H9 (cell line): ENCODE measurements around the gene KRT25. TPM values are rescaled to one million over a fixed set of nuclear protein-coding genes. Genes with fewer than 3 reads are reported as not detected.

ENCODE experiments used
- DNase-seq: peaks from one replicate; pipeline ENCODE4 v3.0.0-alpha.2; 2017
- H2AFZ ChIP-seq: one replicate; pipeline ENCODE4 v1.6.1; 2013; ENCODE audit warnings: mild to moderate bottlenecking, low read length, control low read depth, moderate library complexity
- H2AK5ac ChIP-seq: 2 replicates; pipeline ENCODE4 v1.6.1; 2013; ENCODE audit warnings: low read length, control low read depth, mixed read lengths; ENCODE audit not compliant: insufficient read length
- H2BK120ac ChIP-seq: one replicate; pipeline ENCODE4 v1.6.1; 2013; ENCODE audit warnings: low read depth, mild to moderate bottlenecking, low read length, control low read depth, inconsistent platforms; ENCODE audit not compliant: poor library complexity, severe bottlenecking
- H2BK12ac ChIP-seq: 2 replicates; pipeline ENCODE4 v1.6.1; 2013; ENCODE audit warnings: low read length, control low read depth, mixed read lengths, low read depth; ENCODE audit not compliant: insufficient read length
- H2BK15ac ChIP-seq: 2 replicates; pipeline ENCODE4 v1.6.1; 2013; ENCODE audit warnings: low read depth, low read length, control low read depth
- H2BK20ac ChIP-seq: one replicate; pipeline ENCODE4 v1.6.1; 2013; ENCODE audit warnings: low read depth, mild to moderate bottlenecking, low read length, control low read depth, inconsistent platforms; ENCODE audit not compliant: poor library complexity, severe bottlenecking
- H2BK5ac ChIP-seq: 2 replicates; pipeline ENCODE4 v1.6.1; 2013; ENCODE audit warnings: low read length, control low read depth, mixed read lengths; ENCODE audit not compliant: insufficient read length
- H3K14ac ChIP-seq: 2 replicates; pipeline ENCODE4 v1.6.1; 2013; ENCODE audit warnings: low read length, control low read depth; ENCODE audit not compliant: insufficient read depth
- H3K18ac ChIP-seq: 2 replicates; pipeline ENCODE4 v1.6.1; 2013; ENCODE audit warnings: low read depth, mild to moderate bottlenecking, mixed read lengths, low read length, control low read depth; ENCODE audit not compliant: insufficient read length
- H3K23ac ChIP-seq: 2 replicates; pipeline ENCODE4 v1.6.1; 2013; ENCODE audit warnings: low read length, control low read depth, mixed read lengths, low read depth; ENCODE audit not compliant: insufficient read length
- H3K23me2 ChIP-seq: 2 replicates; pipeline ENCODE4 v1.6.1; 2013; ENCODE audit warnings: low read depth, mild to moderate bottlenecking, mixed read lengths, low read length, control low read depth; ENCODE audit not compliant: insufficient read length, poor library complexity, severe bottlenecking
- H3K27ac ChIP-seq: 2 replicates; pipeline ENCODE4 v1.5.1; 2013; ENCODE audit warnings: low read length, control low read depth, mixed read lengths, low read depth; ENCODE audit not compliant: insufficient read length
- H3K27me3 ChIP-seq: 2 replicates; pipeline ENCODE4 v1.6.1; 2013; ENCODE audit warnings: low read length, control low read depth, inconsistent platforms; ENCODE audit not compliant: insufficient read depth
- H3K4ac ChIP-seq: 2 replicates; pipeline ENCODE4 v1.6.1; 2013; ENCODE audit warnings: low read depth, mild to moderate bottlenecking, control low read depth, inconsistent platforms, low read length, moderate library complexity
- H3K4me1 ChIP-seq: 2 replicates; pipeline ENCODE4 v1.6.1; 2013; ENCODE audit warnings: low read length, control low read depth, inconsistent platforms; ENCODE audit not compliant: insufficient read depth
- H3K4me2 ChIP-seq: 2 replicates; pipeline ENCODE4 v1.6.1; 2013; ENCODE audit warnings: low read length, control low read depth, mixed read lengths; ENCODE audit not compliant: insufficient read length, insufficient read depth
- H3K56ac ChIP-seq: 2 replicates; pipeline ENCODE4 v1.6.1; 2013; ENCODE audit warnings: low read depth, mild to moderate bottlenecking, mixed read lengths, low read length, control low read depth; ENCODE audit not compliant: insufficient read length
- H3K79me1 ChIP-seq: 2 replicates; pipeline ENCODE4 v1.6.1; 2013; ENCODE audit warnings: low read depth, mild to moderate bottlenecking, moderate library complexity, low read length, control low read depth, inconsistent platforms; ENCODE audit not compliant: insufficient read depth, poor library complexity, severe bottlenecking
- H3K79me2 ChIP-seq: 2 replicates; pipeline ENCODE4 v1.6.1; 2013; ENCODE audit warnings: low read length, control low read depth, inconsistent platforms; ENCODE audit not compliant: insufficient read depth
- H3K9ac ChIP-seq: 2 replicates; pipeline ENCODE4 v1.6.1; 2013; ENCODE audit warnings: low read length, control low read depth, mixed read lengths; ENCODE audit not compliant: insufficient read length; ENCODE audit errors: extremely low read depth
- H3K9me3 ChIP-seq: one replicate; pipeline ENCODE4 v1.6.1; 2013; ENCODE audit warnings: low read depth, low read length, inconsistent platforms; ENCODE audit not compliant: control insufficient read depth
- H3T11ph ChIP-seq: one replicate; pipeline ENCODE4 v1.6.1; 2013; ENCODE audit warnings: mild to moderate bottlenecking, low read length, control low read depth, inconsistent platforms
- H4K20me1 ChIP-seq: one replicate; pipeline ENCODE4 v1.6.1; 2013; ENCODE audit not compliant: control insufficient read depth, insufficient read length, insufficient read depth
- H4K5ac ChIP-seq: 2 replicates; pipeline ENCODE4 v1.6.1; 2013; ENCODE audit warnings: low read depth, mild to moderate bottlenecking, mixed read lengths, low read length, control low read depth; ENCODE audit not compliant: insufficient read length
- H4K8ac ChIP-seq: replicated peaks from 2 replicates; pipeline ENCODE4 v1.6.1; 2013; ENCODE audit warnings: low read length, control low read depth, mixed read lengths, low read depth; ENCODE audit not compliant: insufficient read length
- H4K91ac ChIP-seq: 2 replicates; pipeline ENCODE4 v1.6.1; 2013; ENCODE audit warnings: low read depth, mild to moderate bottlenecking, moderate library complexity, mixed read lengths, low read length, control low read depth; ENCODE audit not compliant: insufficient read length
- H3K27ac Mint-ChIP-seq, 3 experiments: 2 replicates in 2 of 3; 3 replicates in 1 of 3; pipeline ENCODE4 v1.8.0; 2020 to 2021; ENCODE audit warnings: mixed read lengths in 3 of 3, mild to moderate bottlenecking in 1 of 3, moderate library complexity in 1 of 3
- H3K27me3 Mint-ChIP-seq: 2 replicates; pipeline ENCODE4 v1.8.0; 2021; ENCODE audit warnings: low read depth, mild to moderate bottlenecking, moderate library complexity, mixed read lengths
- H3K36me3 Mint-ChIP-seq, 3 experiments: 2 replicates in 2 of 3; 3 replicates in 1 of 3; pipeline ENCODE4 v1.8.0; 2020 to 2021; ENCODE audit warnings: low read depth in 3 of 3, mixed read lengths in 3 of 3; ENCODE audit not compliant: insufficient read depth in 1 of 3
- H3K4me1 Mint-ChIP-seq, 2 experiments: 2 replicates each; pipeline ENCODE4 v1.8.0; 2020; ENCODE audit warnings: mixed read lengths in 2 of 2
- H3K4me3 Mint-ChIP-seq, 2 experiments: 2 replicates in 1 of 2; 3 replicates in 1 of 2; pipeline ENCODE4 v1.8.0; 2020 to 2021; ENCODE audit warnings: mild to moderate bottlenecking in 2 of 2, mixed read lengths in 2 of 2, moderate library complexity in 1 of 2
- H3K9me3 Mint-ChIP-seq, 2 experiments: 2 replicates in 1 of 2; 3 replicates in 1 of 2; pipeline ENCODE4 v1.8.0; 2020; ENCODE audit warnings: mild to moderate bottlenecking in 2 of 2, mixed read lengths in 2 of 2, moderate library complexity in 1 of 2
- WGBS: extraction: QIAGEN DNeasy Blood & Tissue Kit; methylation state at CpG from one replicate; pipeline ENCODE4 v1.1.7; 2013; ENCODE audit warnings: missing lambda C conversion rate, low lambda C conversion rate, mixed read lengths; ENCODE audit not compliant: insufficient read length; ENCODE audit errors: extremely low coverage; 5-methylcytosine and 5-hydroxymethylcytosine counted together
- total RNA-seq: library from RNA; stranded (reverse); gene quantifications from 2 replicates; pipeline ENCODE4 v1.2.1, GENCODE V29; 2021
- TF ChIP-seq, protein P1 (sequence below): fragments of 200-600 bp; sonication (generic); conservative IDR thresholded peaks from 3 replicates; pipeline ENCODE4 v1.8.0; 2021; ENCODE audit warnings: antibody characterized with exemption, mild to moderate bottlenecking

Gene KRT25
- total RNA-seq, 1 experiment from 2014 or later, result not detected

DNA sequence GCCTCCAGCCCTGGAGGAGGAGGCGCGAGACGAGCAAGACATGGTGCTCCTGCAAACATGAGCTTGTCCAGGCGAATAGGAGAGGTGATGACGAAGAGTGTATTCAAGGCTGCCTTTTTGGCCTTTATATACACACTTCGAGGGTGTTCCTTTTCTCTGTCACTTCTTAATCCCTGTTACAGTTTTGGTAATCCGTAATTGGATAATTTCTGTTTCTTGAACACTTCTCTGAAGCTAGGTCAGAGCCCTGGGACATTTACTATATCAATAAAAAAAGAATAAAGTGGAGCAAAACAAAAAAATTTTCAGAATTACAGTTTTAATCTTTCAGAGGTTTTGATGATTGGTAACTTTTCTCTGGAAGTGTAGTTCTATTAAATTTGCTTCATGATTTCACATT, 51.5 kb downstream of the KRT25 start, which contains the start of gene KRT24:
KRT24 (minus strand) TSS at position 101 of the 400 bp plus-strand sequence; CDS start at position 42, 59 bp downstream.
- H4K5ac ChIP-seq, result no peak within 1 kb of the TSS

More for the DNA sequence above, 51.5 kb downstream of the KRT25 start, which contains the start of gene KRT24:
- Histone ChIP-seq H3K4me2 (no peak within 1 kb of the TSS), H3K4me1 (no peaks in the 10 kb centered on the region), H2BK120ac (no peak within 1 kb of the TSS), H3K23me2 (no peaks in the 10 kb centered on the region), H2AFZ (no peak within 1 kb of the TSS), H3K23ac (no peak within 1 kb of the TSS), H3K27me3 (no peaks in the 10 kb centered on the region), H4K91ac (no peak within 1 kb of the TSS), H3K4ac (no peak within 1 kb of the TSS), H4K20me1 (no peaks in the 10 kb centered on the region), H3K14ac (no peak within 1 kb of the TSS; the same call in 1 of the 2 replicates), H2AK5ac (no peak within 1 kb of the TSS), H3K56ac (no peak within 1 kb of the TSS), H4K8ac (no peak within 1 kb of the TSS), H3K79me1 (no peaks in the 10 kb centered on the region), H2BK5ac (no peak within 1 kb of the TSS), H3K27ac (no peak within 1 kb of the TSS), H2BK20ac (no peak within 1 kb of the TSS), H3K79me2 (no peaks in the 10 kb centered on the region), H2BK15ac (no peak within 1 kb of the TSS), H2BK12ac (no peak within 1 kb of the TSS), H3K18ac (no peak within 1 kb of the TSS), H3K9ac (no peak within 1 kb of the TSS), H3K9me3 (no peaks in the 10 kb centered on the region), H3T11ph (no peak within 1 kb of the TSS)
- TF ChIP-seq, protein P1, sequence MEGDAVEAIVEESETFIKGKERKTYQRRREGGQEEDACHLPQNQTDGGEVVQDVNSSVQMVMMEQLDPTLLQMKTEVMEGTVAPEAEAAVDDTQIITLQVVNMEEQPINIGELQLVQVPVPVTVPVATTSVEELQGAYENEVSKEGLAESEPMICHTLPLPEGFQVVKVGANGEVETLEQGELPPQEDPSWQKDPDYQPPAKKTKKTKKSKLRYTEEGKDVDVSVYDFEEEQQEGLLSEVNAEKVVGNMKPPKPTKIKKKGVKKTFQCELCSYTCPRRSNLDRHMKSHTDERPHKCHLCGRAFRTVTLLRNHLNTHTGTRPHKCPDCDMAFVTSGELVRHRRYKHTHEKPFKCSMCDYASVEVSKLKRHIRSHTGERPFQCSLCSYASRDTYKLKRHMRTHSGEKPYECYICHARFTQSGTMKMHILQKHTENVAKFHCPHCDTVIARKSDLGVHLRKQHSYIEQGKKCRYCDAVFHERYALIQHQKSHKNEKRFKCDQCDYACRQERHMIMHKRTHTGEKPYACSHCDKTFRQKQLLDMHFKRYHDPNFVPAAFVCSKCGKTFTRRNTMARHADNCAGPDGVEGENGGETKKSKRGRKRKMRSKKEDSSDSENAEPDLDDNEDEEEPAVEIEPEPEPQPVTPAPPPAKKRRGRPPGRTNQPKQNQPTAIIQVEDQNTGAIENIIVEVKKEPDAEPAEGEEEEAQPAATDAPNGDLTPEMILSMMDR, result no peak
- no peak for DNase-seq
- Mint-ChIP-seq H3K36me3 (no peaks in the 10 kb centered on the region), H3K27me3 (peaks cover 3% of the 10 kb centered on the region; the same call in 1 of the 2 replicates), H3K4me1 (peaks cover 0 to 3% of the 10 kb centered on the region in 2 experiments; a peak in 1 of 4 replicates), H3K27ac (no peak within 1 kb of the TSS), H3K9me3 (no peaks in the 10 kb centered on the region), H3K4me3 (no peak within 1 kb of the TSS)
- WGBS, result no CpG with 5 or more reads among the region's 7 CpGs
